Nephron (organoid): ENCODE data around the gene TRIM15.

ENCODE experiments used
- H3K27ac Mint-ChIP-seq, 3 experiments: 2 replicates each; pipeline ENCODE4 v1.8.0; 2020; ENCODE audit warnings: mixed read lengths in 3 of 3, mild to moderate bottlenecking in 2 of 3, moderate library complexity in 1 of 3
- H3K27me3 Mint-ChIP-seq: 2 replicates; pipeline ENCODE4 v1.8.0; 2021; ENCODE audit warnings: low read depth, mild to moderate bottlenecking, moderate library complexity, mixed read lengths
- H3K36me3 Mint-ChIP-seq: 2 replicates; pipeline ENCODE4 v1.8.0; 2020; ENCODE audit warnings: low read depth, mixed read lengths
- H3K4me1 Mint-ChIP-seq: 2 replicates; pipeline ENCODE4 v1.8.0; 2020; ENCODE audit warnings: mixed read lengths
- H3K4me3 Mint-ChIP-seq, 3 experiments: 2 replicates each; pipeline ENCODE4 v1.8.0; 2020; ENCODE audit warnings: mild to moderate bottlenecking in 3 of 3, mixed read lengths in 3 of 3, moderate library complexity in 2 of 3
- H3K9me3 Mint-ChIP-seq: 2 replicates; pipeline ENCODE4 v1.8.0; 2020; ENCODE audit warnings: mixed read lengths
- CTCF ChIP-seq, 3 experiments: fragments of 200-600 bp; sonication (generic); IDR thresholded peaks; one replicate each; pipeline ENCODE4 v1.5.0; 2021; ENCODE audit warnings: antibody characterized with exemption in 3 of 3; ENCODE audit not compliant: unreplicated experiment in 3 of 3

TRIM15 gene

GRCh38 chr6:30154709-30155519 is 8.4 kb upstream of the TRIM15 start:
- no peak for TF ChIP-seq CTCF (IDR thresholded peaks at IDR 0.05; ENCODE audit: unreplicated experiment in 3 of 3)
- Mint-ChIP-seq H3K27me3 (peaks cover 19% of the 10 kb centered on the region), H3K4me1 (peaks cover 16% of the 10 kb centered on the region), H3K36me3 (no peaks in the 10 kb centered on the region), H3K4me3 (no peak overlapping the region), H3K9me3 (peaks cover 2% of the 10 kb centered on the region), H3K27ac (peak overlapping the region; percentile 35 to 76 (median 64))

- Mint-ChIP-seq H3K36me3 (no peaks in the 10 kb centered on the region), H3K9me3 (no peaks in the 10 kb centered on the region), H3K4me1 (peaks cover 16% of the 10 kb centered on the region), H3K27ac (peak overlapping the region; percentile 72 to 82 (median 76)), H3K4me3 (no peak overlapping the region), H3K27me3 (peaks cover 21% of the 10 kb centered on the region)
- no peak for TF ChIP-seq CTCF (IDR thresholded peaks at IDR 0.05; ENCODE audit: unreplicated experiment in 3 of 3)
Measured at GRCh38 chr6:30155520-30156261, 7.7 kb upstream of the TRIM15 start.

- H3K9me3 Mint-ChIP-seq, result no peaks in the 10 kb centered on the region
- peak overlapping the region; percentile 72 to 82 (median 76) for H3K27ac Mint-ChIP-seq
- TF ChIP-seq CTCF (IDR thresholded peaks at IDR 0.05; ENCODE audit: unreplicated experiment in 3 of 3), result no peak
- peak overlapping the region in 1 of 3 experiments; percentile 26 for H3K4me3 Mint-ChIP-seq
- H3K27me3 Mint-ChIP-seq, result peaks cover 21% of the 10 kb centered on the region
- no peaks in the 10 kb centered on the region for H3K36me3 Mint-ChIP-seq
- H3K4me1 Mint-ChIP-seq, result peaks cover 16% of the 10 kb centered on the region
Measured at GRCh38 chr6:30156262-30156599, 7.1 kb upstream of the TRIM15 start.

- Mint-ChIP-seq H3K9me3 (no peaks in the 10 kb centered on the region), H3K4me3 (no peak overlapping the region), H3K4me1 (peaks cover 16% of the 10 kb centered on the region), H3K36me3 (no peaks in the 10 kb centered on the region), H3K27me3 (peaks cover 21% of the 10 kb centered on the region), H3K27ac (peak overlapping the region in 1 of 3 experiments; percentile 30)
- no peak for TF ChIP-seq CTCF (IDR thresholded peaks at IDR 0.05; ENCODE audit: unreplicated experiment in 3 of 3)
Measured at GRCh38 chr6:30156774-30157173, 6.6 kb upstream of the TRIM15 start.

- Mint-ChIP-seq H3K9me3 (no peaks in the 10 kb centered on the region), H3K4me3 (no peak overlapping the region), H3K27me3 (peaks cover 21% of the 10 kb centered on the region)
Measured at GRCh38 chr6:30157581-30157980, 5.8 kb upstream of the TRIM15 start.

More at GRCh38 chr6:30157581-30157980, 5.8 kb upstream of the TRIM15 start:
- Mint-ChIP-seq H3K27ac (no peak overlapping the region), H3K36me3 (no peaks in the 10 kb centered on the region), H3K4me1 (peaks cover 16% of the 10 kb centered on the region)
- TF ChIP-seq CTCF (IDR thresholded peaks at IDR 0.05; ENCODE audit: unreplicated experiment in 3 of 3), result no peak
